ENCODE results near the gene SLC4A8. TPM values are rescaled to one million over a fixed set of nuclear protein-coding genes. Genes with fewer than 3 reads are reported as not detected.

SLC4A8 gene
- total and polyA plus RNA-seq, 2 donors (not counting 3 experiments of a cell fraction or from before 2014, with no cell fraction given): 4.7 to 9.7 TPM

DNA sequence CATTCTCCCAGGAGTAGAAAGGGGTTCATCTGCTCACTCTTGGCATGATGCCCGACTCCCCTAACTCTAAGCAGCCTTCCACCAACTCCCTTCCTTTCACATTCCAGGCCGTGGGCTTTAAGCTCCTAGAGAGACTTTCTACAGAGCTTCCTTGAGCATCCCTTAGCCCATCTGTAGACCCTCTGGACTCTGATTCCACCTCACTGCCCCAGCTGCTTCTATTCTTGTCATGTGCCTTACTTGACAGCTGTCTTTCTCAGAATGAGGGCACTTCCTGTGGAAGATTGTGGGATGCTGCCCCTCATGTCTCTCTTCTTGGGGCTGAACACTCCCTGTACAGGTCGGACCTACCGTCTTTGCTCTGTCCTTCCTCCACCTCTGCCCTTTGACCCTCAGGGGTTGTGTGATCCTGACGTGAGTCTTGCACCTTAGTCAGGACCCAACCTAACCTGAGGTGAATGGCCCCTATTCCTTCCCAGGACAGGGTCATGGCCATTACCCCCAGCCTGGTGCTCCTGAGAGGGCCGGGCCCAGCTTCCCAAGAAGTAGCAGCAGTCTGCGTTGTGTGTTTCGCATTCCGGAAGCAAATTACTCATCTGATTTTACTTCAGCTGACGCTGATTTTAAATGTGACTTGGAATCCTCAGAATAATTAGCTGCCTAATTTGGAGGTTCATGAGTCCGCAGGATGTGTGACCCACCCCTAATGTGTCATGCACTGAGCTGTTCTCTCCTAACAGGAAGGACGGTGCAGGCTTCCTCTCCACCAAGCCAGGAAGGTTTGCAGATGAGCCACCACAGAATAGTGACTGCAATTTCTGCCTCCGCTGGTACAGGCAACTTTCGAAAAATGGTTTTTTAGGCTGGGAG, 30.7 kb upstream of the SLC4A8 start:
- DNase-seq (ENCODE audit: low read depth, low spot score) (peak; percentile 85), FAIRE-seq (peak; percentile 98)
- H2AFZ ChIP-seq (ENCODE audit: low read depth, low read length): no peak overlapping the region
- no peaks in the 10 kb centered on the region for H3K36me3 ChIP-seq (ENCODE audit: control insufficient read depth in 2 of 2, extremely low read depth in 1 of 2, insufficient read depth in 2 of 2, low read length in 2 of 2)
- POLR2A ChIA-PET: interaction anchor here (0.6 to 1.4 kb wide), 2 partner anchors 22 to 418 kb away, joined by 8 to 10 read pairs; no protein-coding TSS in a partner anchor
- no peaks in the 10 kb centered on the region for H3K27me3 ChIP-seq (ENCODE audit: control insufficient read depth in 2 of 2, insufficient read depth in 2 of 2, low read length in 2 of 2)
- TF ChIP-seq MYC (IDR thresholded peaks at IDR 0.05; ENCODE audit: low read depth, low read length): no peak
- peak; percentile 99 for TF ChIP-seq FOS (IDR thresholded peaks at IDR 0.05; ENCODE audit: borderline replicate concordance, insufficient read depth, low read length)
- TF ChIP-seq EZH2 (IDR thresholded peaks at IDR 0.05; ENCODE audit: borderline replicate concordance, low read depth, low read length, severe bottlenecking): no peak
- peak; percentile 85 for TF ChIP-seq JUN (IDR thresholded peaks at IDR 0.05; ENCODE audit: borderline replicate concordance, insufficient read depth, insufficient read length, low read depth)
- TF ChIP-seq POLR2AphosphoS5 (IDR thresholded peaks at IDR 0.05; ENCODE audit: insufficient read depth, low read depth, low read length): peak; percentile 70
- TF ChIP-seq CTCF (IDR thresholded peaks at IDR 0.05; ENCODE audit: extremely low read depth in 1 of 2, insufficient read depth in 1 of 2, low read depth in 1 of 2, low read length in 2 of 2): no peak
- no peaks in the 10 kb centered on the region for H4K20me1 ChIP-seq (replicated peaks; ENCODE audit: control insufficient read depth, extremely low read depth, insufficient read depth, low read length)
- BruUV-seq (replicated peaks): TSS peak; percentile 27
- peaks cover 8% of the 10 kb centered on the region for H3K79me2 ChIP-seq (ENCODE audit: control insufficient read depth, insufficient read depth, low read length)
- H3K27ac ChIP-seq (ENCODE audit: insufficient read depth, low read depth, low read length): peak overlapping the region; percentile 89
- H3K9me1 ChIP-seq (replicated peaks; ENCODE audit: control insufficient read depth, extremely low read depth, insufficient read depth, low read length): no peaks in the 10 kb centered on the region
- peak overlapping the region in 1 of 3 experiments; percentile 3 for H3K4me3 ChIP-seq (replicated peaks in 1 of 3; ENCODE audit: insufficient read depth in 1 of 3, low read depth in 1 of 3, low read length in 3 of 3)
- H3K4me1 ChIP-seq (ENCODE audit: control insufficient read depth, extremely low read depth, insufficient read depth, low read length): peaks cover 36% of the 10 kb centered on the region
- H3K9me3 ChIP-seq (replicated peaks; ENCODE audit: control insufficient read depth, insufficient read depth, low read length): no peaks in the 10 kb centered on the region
- H3K4me2 ChIP-seq (ENCODE audit: insufficient read depth, low read length): peak overlapping the region; percentile 61
- CTCF ChIA-PET: interaction anchor here (1.0 to 3.7 kb wide), 6 partner anchors 10 to 430 kb away, joined by 3 to 20 read pairs (median 6); no protein-coding TSS in a partner anchor
- dilution Hi-C loops (cut with MboI; ENCODE audit: extremely low pct_ligation_motif_present, low sequenced_read_pairs) (no loop called here), intact Hi-C loops (cut with micrococcal nuclease) (loop anchor here (2.0 kb wide), 1 partner anchor 25 kb away; no protein-coding TSS in a partner anchor)
- H3K9ac ChIP-seq (replicated peaks; ENCODE audit: extremely low read depth, insufficient read depth, low read length): peak overlapping the region; percentile 58
